ENCODE data around the gene RNASE8. TPM values are rescaled to one million over a fixed set of nuclear protein-coding genes. Genes with fewer than 3 reads are reported as not detected.

The RNASE8 gene
- total and polyA plus RNA-seq, 2 experiments from 2014 or later = not detected

GRCh38 chr14:21074398-21075272 lies 17.0 kb downstream of the RNASE8 start:
- Histone ChIP-seq H3K4me2 (no peak overlapping the region), H4K20me1 (ENCODE audit: insufficient read depth, poor library complexity, severe bottlenecking) (peaks cover 5% of the 10 kb centered on the region), H3K4me1 (ENCODE audit: insufficient read depth) (peaks cover 13% of the 10 kb centered on the region), H3K27ac (no peak overlapping the region), H2AFZ (no peak overlapping the region), H3K9me2 (replicated peaks; ENCODE audit: insufficient read depth) (no peaks in the 10 kb centered on the region), H3K36me3 (replicated peaks; ENCODE audit: insufficient read depth, low read depth) (no peaks in the 10 kb centered on the region), H3K9me3 (ENCODE audit: low read depth) (no peaks in the 10 kb centered on the region), H3K4me3 (no peak overlapping the region), H3K79me2 (peaks cover 27% of the 10 kb centered on the region), H3K27me3 (no peaks in the 10 kb centered on the region)
- no peak for TF ChIP-seq EZH2phosphoT487 (IDR thresholded peaks at IDR 0.05; ENCODE audit: low read depth, severe bottlenecking, unreplicated experiment)
- TF ChIP-seq, protein P1, sequence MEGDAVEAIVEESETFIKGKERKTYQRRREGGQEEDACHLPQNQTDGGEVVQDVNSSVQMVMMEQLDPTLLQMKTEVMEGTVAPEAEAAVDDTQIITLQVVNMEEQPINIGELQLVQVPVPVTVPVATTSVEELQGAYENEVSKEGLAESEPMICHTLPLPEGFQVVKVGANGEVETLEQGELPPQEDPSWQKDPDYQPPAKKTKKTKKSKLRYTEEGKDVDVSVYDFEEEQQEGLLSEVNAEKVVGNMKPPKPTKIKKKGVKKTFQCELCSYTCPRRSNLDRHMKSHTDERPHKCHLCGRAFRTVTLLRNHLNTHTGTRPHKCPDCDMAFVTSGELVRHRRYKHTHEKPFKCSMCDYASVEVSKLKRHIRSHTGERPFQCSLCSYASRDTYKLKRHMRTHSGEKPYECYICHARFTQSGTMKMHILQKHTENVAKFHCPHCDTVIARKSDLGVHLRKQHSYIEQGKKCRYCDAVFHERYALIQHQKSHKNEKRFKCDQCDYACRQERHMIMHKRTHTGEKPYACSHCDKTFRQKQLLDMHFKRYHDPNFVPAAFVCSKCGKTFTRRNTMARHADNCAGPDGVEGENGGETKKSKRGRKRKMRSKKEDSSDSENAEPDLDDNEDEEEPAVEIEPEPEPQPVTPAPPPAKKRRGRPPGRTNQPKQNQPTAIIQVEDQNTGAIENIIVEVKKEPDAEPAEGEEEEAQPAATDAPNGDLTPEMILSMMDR (IDR thresholded peaks at IDR 0.05; ENCODE audit: poor library complexity) = no peak
- no peak for TF ChIP-seq EZH2 (IDR thresholded peaks at IDR 0.05; ENCODE audit: borderline replicate concordance)
- DNase-seq (ENCODE audit: low spot score) = no peak
- WGBS (ENCODE audit: low lambda C conversion rate, missing lambda C conversion rate) = 94% methylated on average over 22 of the region's 26 CpGs

DNA sequence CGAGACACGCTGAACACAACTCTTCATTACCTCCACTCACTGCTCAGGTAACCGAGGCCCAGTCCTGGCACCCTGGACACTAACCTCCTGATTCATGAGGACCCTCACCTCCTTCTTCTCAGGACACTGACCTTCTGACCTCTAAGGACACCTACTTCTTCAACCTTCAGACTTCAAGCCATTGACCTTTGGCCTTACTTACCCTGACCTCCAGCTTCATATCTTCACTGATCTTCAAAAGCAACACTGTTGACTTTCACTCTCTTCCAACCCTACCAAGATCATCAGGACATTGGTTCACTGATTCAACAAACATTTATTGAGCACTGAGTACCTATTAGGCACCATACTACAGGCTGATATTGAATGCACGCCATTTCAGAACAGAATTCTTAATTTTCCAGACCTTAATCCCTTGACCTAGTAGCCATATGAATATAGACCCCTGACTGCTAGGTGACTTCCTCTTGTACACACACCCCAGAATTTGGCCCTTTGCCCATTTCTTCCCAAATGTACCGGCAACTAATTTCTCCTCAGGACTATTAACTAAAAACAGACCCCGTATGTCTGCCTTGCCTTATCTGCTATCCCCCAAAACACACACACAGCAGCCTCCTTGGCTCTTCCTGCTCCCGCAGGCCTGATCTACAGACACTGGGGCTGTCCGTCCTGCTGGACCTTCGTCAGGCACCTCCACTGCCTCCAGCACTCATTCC lies 18.3 kb downstream of the RNASE8 start:
- DNase-seq (ENCODE audit: low spot score) = no peak
- Histone ChIP-seq H3K4me3 (no peak overlapping the region), H4K20me1 (ENCODE audit: insufficient read depth, poor library complexity, severe bottlenecking) (peaks cover 5% of the 10 kb centered on the region), H3K9me3 (ENCODE audit: low read depth) (no peaks in the 10 kb centered on the region), H3K4me2 (no peak overlapping the region), H2AFZ (no peak overlapping the region), H3K27ac (no peak overlapping the region), H3K27me3 (no peaks in the 10 kb centered on the region), H3K36me3 (replicated peaks; ENCODE audit: insufficient read depth, low read depth) (no peaks in the 10 kb centered on the region), H3K79me2 (peaks cover 24% of the 10 kb centered on the region), H3K9me2 (replicated peaks; ENCODE audit: insufficient read depth) (no peaks in the 10 kb centered on the region), H3K4me1 (ENCODE audit: insufficient read depth) (peaks cover 12% of the 10 kb centered on the region)
- TF ChIP-seq EZH2 (IDR thresholded peaks at IDR 0.05; ENCODE audit: borderline replicate concordance) = no peak
- TF ChIP-seq, protein P1 (IDR thresholded peaks at IDR 0.05; ENCODE audit: poor library complexity) = no peak
- no peak for TF ChIP-seq EZH2phosphoT487 (IDR thresholded peaks at IDR 0.05; ENCODE audit: low read depth, severe bottlenecking, unreplicated experiment)
- 86% methylated on average over 9 of the region's 9 CpGs for WGBS (ENCODE audit: low lambda C conversion rate, missing lambda C conversion rate)

DNA sequence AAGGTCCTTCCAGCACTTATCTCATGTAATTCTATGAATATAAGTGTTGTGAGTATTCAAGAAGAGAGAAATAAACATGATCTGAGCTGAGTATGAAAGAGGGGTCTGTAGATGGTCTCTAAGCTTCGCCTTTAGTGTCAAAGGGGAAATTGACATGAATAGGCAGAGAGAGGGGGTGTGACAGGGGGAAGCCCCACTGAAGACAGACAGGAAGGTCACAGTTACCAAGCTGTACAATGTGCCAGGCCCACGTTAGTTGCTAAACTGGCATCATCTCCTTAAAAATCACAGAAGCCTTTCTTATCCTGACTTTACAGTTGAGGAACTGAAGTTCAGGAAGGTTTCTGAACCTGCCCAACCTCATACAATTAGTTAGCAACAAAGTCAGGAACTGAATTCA lies 20.1 kb downstream of the RNASE8 start:
- H3K36me3 ChIP-seq (replicated peaks; ENCODE audit: insufficient read depth, low read depth) = no peaks in the 10 kb centered on the region
- no peaks in the 10 kb centered on the region for H3K9me2 ChIP-seq (replicated peaks; ENCODE audit: insufficient read depth)

More for the DNA sequence above, 20.1 kb downstream of the RNASE8 start:
- Histone ChIP-seq H3K4me3 (no peak overlapping the region), H3K9me3 (ENCODE audit: low read depth) (no peaks in the 10 kb centered on the region), H2AFZ (no peak overlapping the region), H3K4me1 (ENCODE audit: insufficient read depth) (peaks cover 1% of the 10 kb centered on the region), H3K27me3 (no peaks in the 10 kb centered on the region), H3K79me2 (peaks cover 19% of the 10 kb centered on the region), H4K20me1 (ENCODE audit: insufficient read depth, poor library complexity, severe bottlenecking) (peaks cover 5% of the 10 kb centered on the region), H3K27ac (no peak overlapping the region), H3K4me2 (no peak overlapping the region)
- WGBS (ENCODE audit: low lambda C conversion rate, missing lambda C conversion rate) = 98% methylated on average over 2 of the region's 2 CpGs
- TF ChIP-seq EZH2phosphoT487 (IDR thresholded peaks at IDR 0.05; ENCODE audit: low read depth, severe bottlenecking, unreplicated experiment) (no peak), EZH2 (IDR thresholded peaks at IDR 0.05; ENCODE audit: borderline replicate concordance) (no peak)
- TF ChIP-seq, protein P1 (IDR thresholded peaks at IDR 0.05; ENCODE audit: poor library complexity) = no peak
- DNase-seq (ENCODE audit: low spot score) = no peak
